ENCODE measurements around the gene BMP2K.
"Not testable (repeated sequence)": the region's sequence is repeated elsewhere in the genome, so short reads cannot be mapped to it uniquely, and the experiment has no call there.

The BMP2K gene

GRCh38 chr4:78787392-78788006, 11.3 kb downstream of the BMP2K start:
- in situ Hi-C loops (cut with MboI; ENCODE audit: low sequenced_read_pairs), result no loop called here

- in situ Hi-C loops (cut with MboI; ENCODE audit: low sequenced_read_pairs), result no loop called here
These were observed 12.1 kb downstream of the BMP2K start for GRCh38 chr4:78788007-78788889.

- in situ Hi-C loops (cut with MboI; ENCODE audit: low sequenced_read_pairs), result not testable (repeated sequence)
These were observed 19.7 kb downstream of the BMP2K start for GRCh38 chr4:78795594-78796416.

GRCh38 chr4:78796526-78796925, 20.4 kb downstream of the BMP2K start:
- in situ Hi-C loops (cut with MboI; ENCODE audit: low sequenced_read_pairs), result no loop called here

GRCh38 chr4:78797777-78798284, 21.7 kb downstream of the BMP2K start:
- in situ Hi-C loops (cut with MboI; ENCODE audit: low sequenced_read_pairs), result no loop called here

GRCh38 chr4:78799551-78800495, 23.7 kb downstream of the BMP2K start:
- in situ Hi-C loops (cut with MboI; ENCODE audit: low sequenced_read_pairs), result no loop called here

- in situ Hi-C loops (cut with MboI; ENCODE audit: low sequenced_read_pairs), result no loop called here
These were observed 24.8 kb downstream of the BMP2K start for GRCh38 chr4:78800965-78801364.

GRCh38 chr4:78803983-78804382, 27.8 kb downstream of the BMP2K start:
- in situ Hi-C loops (cut with MboI; ENCODE audit: low sequenced_read_pairs), result no loop called here

- in situ Hi-C loops (cut with MboI; ENCODE audit: low sequenced_read_pairs), result no loop called here
These were observed 30.9 kb downstream of the BMP2K start for GRCh38 chr4:78806943-78807460.

- in situ Hi-C loops (cut with MboI; ENCODE audit: low sequenced_read_pairs), result no loop called here
These were observed 33.1 kb downstream of the BMP2K start for GRCh38 chr4:78809295-78809694.

- in situ Hi-C loops (cut with MboI; ENCODE audit: low sequenced_read_pairs), result no loop called here
These were observed 34.0 kb downstream of the BMP2K start for GRCh38 chr4:78809928-78810835.

- in situ Hi-C loops (cut with MboI; ENCODE audit: low sequenced_read_pairs), result no loop called here
These were observed 34.9 kb downstream of the BMP2K start for GRCh38 chr4:78811034-78811433.

GRCh38 chr4:78818530-78819079, 42.5 kb downstream of the BMP2K start:
- in situ Hi-C loops (cut with MboI; ENCODE audit: low sequenced_read_pairs), result no loop called here

- in situ Hi-C loops (cut with MboI; ENCODE audit: low sequenced_read_pairs), result no loop called here
These were observed 47.9 kb downstream of the BMP2K start for GRCh38 chr4:78824001-78824400.

GRCh38 chr4:78827191-78827590, 51.0 kb downstream of the BMP2K start:
- in situ Hi-C loops (cut with MboI; ENCODE audit: low sequenced_read_pairs), result no loop called here

GRCh38 chr4:78829296-78829695, 53.1 kb downstream of the BMP2K start:
- in situ Hi-C loops (cut with MboI; ENCODE audit: low sequenced_read_pairs), result no loop called here

GRCh38 chr4:78839676-78840075, 63.5 kb downstream of the BMP2K start:
- in situ Hi-C loops (cut with MboI; ENCODE audit: low sequenced_read_pairs), result not testable (repeated sequence)

- in situ Hi-C loops (cut with MboI; ENCODE audit: low sequenced_read_pairs), result not testable (repeated sequence)
These were observed 64.1 kb downstream of the BMP2K start for GRCh38 chr4:78840286-78840685.

- in situ Hi-C loops (cut with MboI; ENCODE audit: low sequenced_read_pairs), result no loop called here
These were observed 69.3 kb downstream of the BMP2K start for GRCh38 chr4:78845472-78845871.

All from HL-60/S4 treated with retinoic acid at 250 ng/mL for 4 days and 3 days (cell line).